B cell (primary cell): Measurements from ENCODE around the gene TCHHL1. TPM values are rescaled to one million over a fixed set of nuclear protein-coding genes. Genes with fewer than 3 reads are reported as not detected.

Source experiments
- ATAC-seq: fragments of 200-7000 bp; cut with Tn5 transposase; one replicate; pipeline ENCODE4 v1.10.0; 2021; ENCODE audit warnings: low read depth, mild to moderate bottlenecking, moderate number of reproducible peaks, moderate library complexity
- CTCF ChIA-PET: fragments of 350-600 bp; sonication (Branson Sonifier 250); formaldehyde crosslinking; loops from one replicate; lab custom pipeline; 2021; ENCODE audit warnings: antibody characterized with exemption, inconsistent platforms; lab: Charles Lee
- POLR2A ChIA-PET: fragments of 350-600 bp; sonication (Branson Sonifier 250); formaldehyde crosslinking; loops from one replicate; lab custom pipeline; 2021; ENCODE audit warnings: antibody characterized with exemption; lab: Charles Lee
- DNase-seq: peaks from one replicate; pipeline ENCODE4 v3.0.0; 2013
- H2AFZ ChIP-seq: 2 replicates; pipeline ENCODE4 v1.6.1; 2012; ENCODE audit warnings: mild to moderate bottlenecking, low read depth, low read length; ENCODE audit not compliant: insufficient read depth, poor library complexity, severe bottlenecking
- H3K27ac ChIP-seq, 2 donors: 1 replicate in 1 of 2; 2 replicates in 1 of 2; pipeline ENCODE4 v1.5.1; 2012 to 2013; ENCODE audit warnings: low read length in 2 of 2, mild to moderate bottlenecking in 2 of 2, moderate library complexity in 1 of 2
- H3K27me3 ChIP-seq, 4 experiments: fragments of 200-600 bp in 1 of 4; sonication (generic) in 1 of 4; replicated peaks in 1 of 4; 1 replicate in 2 of 4; 2 replicates in 2 of 4; pipeline versions ENCODE4 v1.6.1 to v1.7.0; 2013 to 2016; ENCODE audit warnings: low read length in 3 of 4, mild to moderate bottlenecking in 2 of 4, mixed read lengths in 1 of 4, moderate library complexity in 1 of 4; ENCODE audit not compliant: insufficient read depth in 4 of 4, control insufficient read depth in 3 of 4; ENCODE audit errors: control extremely low read depth in 1 of 4
- H3K36me3 ChIP-seq, 2 experiments: replicated peaks in 1 of 2; 1 replicate in 1 of 2; 2 replicates in 1 of 2; pipeline versions ENCODE4 v1.6.1 to v1.7.1; 2013; ENCODE audit warnings: low read length in 1 of 2; ENCODE audit not compliant: insufficient read depth in 2 of 2, control insufficient read depth in 1 of 2; ENCODE audit errors: control extremely low read depth in 1 of 2, extremely low read depth in 1 of 2
- H3K4me1 ChIP-seq, 2 donors: fragments of 200-600 bp in 1 of 2; sonication (generic) in 1 of 2; 1 replicate in 1 of 2; 2 replicates in 1 of 2; pipeline versions ENCODE4 v1.5.1 to v1.6.1; 2013 to 2017; ENCODE audit warnings: low read length in 2 of 2; ENCODE audit not compliant: control insufficient read depth in 2 of 2, insufficient read depth in 2 of 2
- H3K4me2 ChIP-seq: replicated peaks from 2 replicates; pipeline ENCODE3; 2012; ENCODE audit warnings: mild to moderate bottlenecking, low read depth, low read length; ENCODE audit not compliant: poor library complexity, severe bottlenecking
- H3K4me3 ChIP-seq, 5 experiments: fragments of 200-600 bp in 1 of 5; sonication (generic) in 1 of 5; 1 replicate in 3 of 5; 2 replicates in 2 of 5; pipeline versions ENCODE4 v1.5.1 to v1.7.0; 2011 to 2016; ENCODE audit warnings: low read length in 4 of 5, mild to moderate bottlenecking in 4 of 5, low read depth in 2 of 5, control low read depth in 1 of 5, moderate library complexity in 1 of 5; ENCODE audit not compliant: insufficient read depth in 1 of 5; ENCODE audit errors: control extremely low read depth in 1 of 5, extremely low read depth in 1 of 5
- H3K79me2 ChIP-seq: fragments of 200-600 bp; sonication (generic); one replicate; pipeline ENCODE4 v1.6.0; 2016; ENCODE audit warnings: low read length; ENCODE audit not compliant: control insufficient read depth, insufficient read depth
- H3K9ac ChIP-seq: fragments of 200-600 bp; sonication (generic); 2 replicates; pipeline ENCODE4 v1.6.1; 2017; ENCODE audit warnings: mild to moderate bottlenecking, low read length, moderate library complexity
- H3K9me3 ChIP-seq, 3 donors: one replicate each; pipeline versions ENCODE4 v1.6.1 to v1.7.1; 2013; ENCODE audit warnings: low read length in 2 of 3; ENCODE audit not compliant: control insufficient read depth in 2 of 3, insufficient read depth in 1 of 3; ENCODE audit errors: control extremely low read depth in 1 of 3
- H4K20me1 ChIP-seq: 2 replicates; pipeline ENCODE4 v1.6.0; 2012; ENCODE audit warnings: mild to moderate bottlenecking, low read length; ENCODE audit not compliant: insufficient read depth, control insufficient read depth, poor library complexity, severe bottlenecking
- H3K27ac Mint-ChIP-seq: one replicate; pipeline ENCODE4 v1.8.0; 2021; ENCODE audit warnings: mixed read lengths
- H3K27me3 Mint-ChIP-seq: one replicate; pipeline ENCODE4 v1.8.0; 2021; ENCODE audit warnings: mixed read lengths
- H3K4me1 Mint-ChIP-seq: one replicate; pipeline ENCODE4 v1.8.0; 2021; ENCODE audit warnings: mixed read lengths
- H3K4me3 Mint-ChIP-seq: one replicate; pipeline ENCODE4 v1.8.0; 2021; ENCODE audit warnings: mixed read lengths
- H3K9me3 Mint-ChIP-seq: one replicate; pipeline ENCODE4 v1.8.0; 2022; ENCODE audit warnings: mixed read lengths; ENCODE audit not compliant: insufficient read depth
- EZH2 ChIP-seq: IDR thresholded peaks from 2 replicates; pipeline ENCODE4 v1.6.1; 2012; ENCODE audit warnings: borderline replicate concordance, low read depth, mild to moderate bottlenecking, moderate library complexity, low read length; ENCODE audit not compliant: insufficient read depth, poor library complexity, severe bottlenecking
- WGBS: methylation state at CpG from one replicate; pipeline ENCODE4 v1.1.5; 2013; ENCODE audit warnings: missing lambda C conversion rate; ENCODE audit not compliant: insufficient coverage; 5-methylcytosine and 5-hydroxymethylcytosine counted together
- intact Hi-C: fragments of 100-400 bp; cut with micrococcal nuclease; formaldehyde crosslinking; loops from one replicate; pipeline ENCODE4 v1.10.0; 2022
- polyA minus RNA-seq: library from RNA; depleted of rRNA, polyadenylated mRNA; stranded (reverse); fragments of >200 nt; gene quantifications from 2 replicates; pipeline ENCODE4 v1.2.3, GENCODE V29; 2012
- polyA plus RNA-seq: library from polyadenylated mRNA; depleted of rRNA; stranded (reverse); fragments of >200 nt; gene quantifications from 2 replicates; pipeline ENCODE4 v1.2.3, GENCODE V29; 2012
- total RNA-seq, 2 donors: library from RNA; stranded (reverse); fragments of 120-200 nt in 1 of 2; gene quantifications; 1 replicate in 1 of 2; 2 replicates in 1 of 2; pipeline versions ENCODE4 v1.2.3 to v1.2.4, GENCODE V29; 2013 to 2022
- TF ChIP-seq, protein P1 (sequence below): fragments of 200-600 bp; IDR thresholded peaks from one replicate; pipeline ENCODE4 v1.8.0; 2022; ENCODE audit warnings: antibody characterized with exemption, mild to moderate bottlenecking

Gene TCHHL1
- total RNA-seq, result not detected in 2 replicates
- not detected for total RNA-seq (2013)
- not detected in 2 replicates for polyA plus RNA-seq
- not detected in 2 replicates for polyA minus RNA-seq

DNA sequence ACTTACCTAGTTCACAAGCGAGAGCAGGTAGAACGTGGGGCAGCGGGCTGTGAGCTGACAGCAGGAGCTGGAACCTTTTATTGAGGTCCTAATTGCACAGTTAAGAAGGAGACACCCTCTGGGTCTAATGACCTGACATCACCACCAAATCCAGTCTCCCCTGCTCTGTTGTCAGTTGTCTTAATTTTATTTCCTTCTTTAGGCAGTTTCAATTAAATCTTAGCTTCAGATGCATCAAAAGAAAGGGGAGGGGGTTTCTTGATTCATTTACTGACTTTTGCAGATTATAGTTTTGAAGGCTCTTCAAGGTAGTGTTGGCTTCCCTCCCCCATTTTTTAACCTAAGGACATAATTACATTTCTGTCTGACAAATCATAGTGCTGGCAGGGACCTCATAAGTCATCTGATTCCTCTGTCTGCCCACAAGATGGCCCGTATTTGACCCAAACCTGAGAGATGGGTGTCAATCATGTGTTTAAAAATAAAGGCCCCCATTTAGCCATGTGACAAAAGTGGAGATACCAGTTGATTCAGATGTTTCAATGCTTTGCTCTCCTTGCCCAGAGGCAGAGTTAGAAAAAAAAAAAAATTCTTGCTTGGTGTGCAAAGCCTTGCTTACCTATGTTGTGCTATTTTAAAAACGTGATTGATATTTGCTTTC lies at the start of gene TCHHL1:
Gene TCHHL1, minus strand, starts transcription at position 51 of the 661 bp plus-strand sequence. CDS start 921 bp downstream, outside the sequence.
- Histone ChIP-seq H3K9ac (no peak within 1 kb of the TSS), H3K4me3 (no peak within 1 kb of the TSS), H3K9me3 (peaks cover 0 to 7% (median 3%) of the 10 kb centered on the region in 3 donors), H3K36me3 (no peaks in the 10 kb centered on the region), H2AFZ (no peak within 1 kb of the TSS), H3K79me2 (no peaks in the 10 kb centered on the region), H3K27me3 (peaks cover 0 to 34% (median 11%) of the 10 kb centered on the region in 4 experiments), H3K4me1 (no peaks in the 10 kb centered on the region), H3K4me2 (no peak within 1 kb of the TSS), H3K27ac (no peak within 1 kb of the TSS), H4K20me1 (no peaks in the 10 kb centered on the region)
- ChIA-PET POLR2A (no interaction called here), CTCF (no interaction called here)
- TF ChIP-seq, protein P1, sequence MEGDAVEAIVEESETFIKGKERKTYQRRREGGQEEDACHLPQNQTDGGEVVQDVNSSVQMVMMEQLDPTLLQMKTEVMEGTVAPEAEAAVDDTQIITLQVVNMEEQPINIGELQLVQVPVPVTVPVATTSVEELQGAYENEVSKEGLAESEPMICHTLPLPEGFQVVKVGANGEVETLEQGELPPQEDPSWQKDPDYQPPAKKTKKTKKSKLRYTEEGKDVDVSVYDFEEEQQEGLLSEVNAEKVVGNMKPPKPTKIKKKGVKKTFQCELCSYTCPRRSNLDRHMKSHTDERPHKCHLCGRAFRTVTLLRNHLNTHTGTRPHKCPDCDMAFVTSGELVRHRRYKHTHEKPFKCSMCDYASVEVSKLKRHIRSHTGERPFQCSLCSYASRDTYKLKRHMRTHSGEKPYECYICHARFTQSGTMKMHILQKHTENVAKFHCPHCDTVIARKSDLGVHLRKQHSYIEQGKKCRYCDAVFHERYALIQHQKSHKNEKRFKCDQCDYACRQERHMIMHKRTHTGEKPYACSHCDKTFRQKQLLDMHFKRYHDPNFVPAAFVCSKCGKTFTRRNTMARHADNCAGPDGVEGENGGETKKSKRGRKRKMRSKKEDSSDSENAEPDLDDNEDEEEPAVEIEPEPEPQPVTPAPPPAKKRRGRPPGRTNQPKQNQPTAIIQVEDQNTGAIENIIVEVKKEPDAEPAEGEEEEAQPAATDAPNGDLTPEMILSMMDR, result no peak
- TF ChIP-seq EZH2, result no peak
- Mint-ChIP-seq H3K4me3 (no peak within 1 kb of the TSS), H3K9me3 (peaks cover 8% of the 10 kb centered on the region), H3K27me3 (peaks cover 31% of the 10 kb centered on the region), H3K4me1 (no peaks in the 10 kb centered on the region), H3K27ac (no peak within 1 kb of the TSS)
- no peak for DNase-seq
- intact Hi-C loops, result no loop called here
- ATAC-seq, result no peak
- 87% methylated on average over 3 of the region's 5 CpGs for WGBS

DNA sequence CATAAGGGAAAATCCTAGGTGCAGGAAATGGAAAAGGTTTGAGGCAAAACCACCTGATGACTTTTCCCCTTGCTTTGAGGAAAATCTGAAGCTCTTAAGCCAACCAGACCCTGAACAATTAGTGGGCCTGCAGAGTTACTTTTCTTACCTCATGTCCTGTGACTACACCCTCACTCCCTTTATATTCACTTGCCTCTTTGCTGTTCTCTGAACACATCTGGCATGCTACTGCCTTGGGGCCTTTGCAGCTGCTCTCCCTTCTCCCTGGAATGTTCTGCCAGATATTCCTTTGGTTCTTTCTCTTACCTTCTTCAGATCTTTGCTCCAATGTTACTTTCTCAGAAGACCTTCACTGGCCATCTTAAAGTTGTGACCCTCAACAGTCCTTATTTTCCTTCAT lies 48.4 kb upstream of the TCHHL1 start:
- intact Hi-C loops, result no loop called here
- no peaks in the 10 kb centered on the region for H3K4me1 ChIP-seq
- Mint-ChIP-seq H3K4me1 (no peaks in the 10 kb centered on the region), H3K27me3 (peaks cover 37% of the 10 kb centered on the region), H3K27ac (no peak overlapping the region), H3K4me3 (no peak overlapping the region), H3K9me3 (peaks cover 7% of the 10 kb centered on the region)
- H3K9ac ChIP-seq, result no peak overlapping the region
- no peaks in the 10 kb centered on the region for H4K20me1 ChIP-seq
- no peak overlapping the region for H3K27ac ChIP-seq
- H3K27me3 ChIP-seq, result peaks cover 0 to 10% (median 3%) of the 10 kb centered on the region in 4 experiments
- no peak overlapping the region for H3K4me2 ChIP-seq
- peaks cover 0 to 12% (median 8%) of the 10 kb centered on the region in 3 donors for H3K9me3 ChIP-seq
- no peak for ATAC-seq
- H3K79me2 ChIP-seq, result no peaks in the 10 kb centered on the region
- TF ChIP-seq, protein P1, result no peak
- TF ChIP-seq EZH2, result no peak
- no peak overlapping the region for H3K4me3 ChIP-seq
- POLR2A ChIA-PET, result no interaction called here
- no peak overlapping the region for H2AFZ ChIP-seq
- no peak for DNase-seq
- CTCF ChIA-PET, result no interaction called here
- H3K36me3 ChIP-seq, result no peaks in the 10 kb centered on the region
